ENCODE measurements around the gene INCENP.

- TF ChIP-seq CTCF (IDR thresholded peaks at IDR 0.05; ENCODE audit: low read length) = no peak
- TF ChIP-seq EZH2 (IDR thresholded peaks at IDR 0.05; ENCODE audit: borderline replicate concordance, low read length) = no peak
These were observed 56.2 kb downstream of the INCENP start for GRCh38 chr11:62179995-62180394.
